ENCODE results near the gene MACROD2. TPM values are rescaled to one million over a fixed set of nuclear protein-coding genes. Genes with fewer than 3 reads are reported as not detected.

Gene MACROD2
- total RNA-seq, 1 donor from 2014 or later: 2.5 TPM

- no peak for TF ChIP-seq CTCF (IDR thresholded peaks at IDR 0.05)
- Mint-ChIP-seq H3K36me3 (ENCODE audit: unreplicated experiment) (no peaks in the 10 kb centered on the region), H3K27me3 (ENCODE audit: unreplicated experiment) (no peaks in the 10 kb centered on the region), H3K4me1 (ENCODE audit: unreplicated experiment) (no peaks in the 10 kb centered on the region), H3K27ac (ENCODE audit: unreplicated experiment) (no peak overlapping the region), H3K4me3 (ENCODE audit: unreplicated experiment) (no peak overlapping the region), H3K9me3 (ENCODE audit: unreplicated experiment) (no peaks in the 10 kb centered on the region)
- DNase-seq (ENCODE audit: extremely low spot score, unreplicated experiment): no peak
These were observed 102.9 kb downstream of the MACROD2 start for GRCh38 chr20:14098261-14098660.

GRCh38 chr20:14113416-14113815, 118.1 kb downstream of the MACROD2 start:
- H3K27ac Mint-ChIP-seq (ENCODE audit: unreplicated experiment): no peak overlapping the region
- no peaks in the 10 kb centered on the region for H3K36me3 Mint-ChIP-seq (ENCODE audit: unreplicated experiment)
- no peak overlapping the region for H3K4me3 Mint-ChIP-seq (ENCODE audit: unreplicated experiment)
- no peak for TF ChIP-seq CTCF (IDR thresholded peaks at IDR 0.05)
- H3K9me3 Mint-ChIP-seq (ENCODE audit: unreplicated experiment): peaks cover 29% of the 10 kb centered on the region
- no peak for DNase-seq (ENCODE audit: extremely low spot score, unreplicated experiment)
- H3K27me3 Mint-ChIP-seq (ENCODE audit: unreplicated experiment): no peaks in the 10 kb centered on the region
- H3K4me1 Mint-ChIP-seq (ENCODE audit: unreplicated experiment): no peaks in the 10 kb centered on the region

GRCh38 chr20:14114065-14114704, 118.9 kb downstream of the MACROD2 start:
- TF ChIP-seq CTCF (IDR thresholded peaks at IDR 0.05): no peak
- Mint-ChIP-seq H3K4me3 (ENCODE audit: unreplicated experiment) (no peak overlapping the region), H3K36me3 (ENCODE audit: unreplicated experiment) (no peaks in the 10 kb centered on the region), H3K4me1 (ENCODE audit: unreplicated experiment) (no peaks in the 10 kb centered on the region), H3K27ac (ENCODE audit: unreplicated experiment) (no peak overlapping the region), H3K9me3 (ENCODE audit: unreplicated experiment) (peaks cover 23% of the 10 kb centered on the region), H3K27me3 (ENCODE audit: unreplicated experiment) (no peaks in the 10 kb centered on the region)
- DNase-seq (ENCODE audit: extremely low spot score, unreplicated experiment): no peak

- TF ChIP-seq CTCF (IDR thresholded peaks at IDR 0.05): no peak
- Mint-ChIP-seq H3K27ac (ENCODE audit: unreplicated experiment) (no peak overlapping the region), H3K4me3 (ENCODE audit: unreplicated experiment) (no peak overlapping the region), H3K27me3 (ENCODE audit: unreplicated experiment) (no peaks in the 10 kb centered on the region), H3K36me3 (ENCODE audit: unreplicated experiment) (no peaks in the 10 kb centered on the region), H3K9me3 (ENCODE audit: unreplicated experiment) (peaks cover 4% of the 10 kb centered on the region), H3K4me1 (ENCODE audit: unreplicated experiment) (no peaks in the 10 kb centered on the region)
- no peak for DNase-seq (ENCODE audit: extremely low spot score, unreplicated experiment)
These were observed 120.7 kb downstream of the MACROD2 start for GRCh38 chr20:14116037-14116436.

GRCh38 chr20:14117768-14118167, 122.5 kb downstream of the MACROD2 start:
- Mint-ChIP-seq H3K4me3 (ENCODE audit: unreplicated experiment) (no peak overlapping the region), H3K9me3 (ENCODE audit: unreplicated experiment) (peaks cover 3% of the 10 kb centered on the region), H3K36me3 (ENCODE audit: unreplicated experiment) (no peaks in the 10 kb centered on the region), H3K4me1 (ENCODE audit: unreplicated experiment) (no peaks in the 10 kb centered on the region), H3K27ac (ENCODE audit: unreplicated experiment) (no peak overlapping the region), H3K27me3 (ENCODE audit: unreplicated experiment) (no peaks in the 10 kb centered on the region)
- TF ChIP-seq CTCF (IDR thresholded peaks at IDR 0.05): no peak
- DNase-seq (ENCODE audit: extremely low spot score, unreplicated experiment): no peak

Measured in osteocyte (in vitro differentiated cells).